GM19397 (cell line): ENCODE results near the gene NAP1L3.

Source experiments
- ATAC-seq: cut with Tn5 transposase; IDR thresholded peaks from one replicate; pipeline ENCODE4 v1.9.1; 2021; ENCODE audit warnings: mild to moderate bottlenecking, moderate library complexity; ENCODE audit not compliant: unreplicated experiment

NAP1L3 gene

GRCh38 chrX:93673056-93673868, at the start of gene NAP1L3:
NAP1L3 (minus strand) TSS chrX:93673578; CDS start chrX:93673304, 274 bp downstream.
- peak; percentile 60 for ATAC-seq

GRCh38 chrX:93711076-93711475, 37.7 kb upstream of the NAP1L3 start:
- no peak for ATAC-seq

- no peak for ATAC-seq
Measured at GRCh38 chrX:93703701-93704100, 30.3 kb upstream of the NAP1L3 start.

GRCh38 chrX:93695981-93696380, 22.6 kb upstream of the NAP1L3 start:
- no peak for ATAC-seq

- ATAC-seq: no peak
Measured at GRCh38 chrX:93673869-93674271, 492 bp upstream of the NAP1L3 start, which contains the start of gene FAM133A. FAM133A (plus strand) TSS chrX:93674206; CDS start chrX:93709420, 35,214 bp downstream.

- no peak for ATAC-seq
Measured at GRCh38 chrX:93660575-93660974, 12.8 kb downstream of the NAP1L3 start.

- ATAC-seq: no peak
Measured at GRCh38 chrX:93649381-93649780, 24.0 kb downstream of the NAP1L3 start.

GRCh38 chrX:93637591-93637990, 35.8 kb downstream of the NAP1L3 start:
- ATAC-seq: no peak
